ENCODE results near the gene TBXA2R.

TBXA2R gene

GRCh38 chr19:3615524-3616135, 9.0 kb upstream of the TBXA2R start:
- no peak for DNase-seq (ENCODE audit: low read depth in 1 of 2, low spot score in 1 of 2)
- no peaks in the 10 kb centered on the region for H3K27me3 ChIP-seq (ENCODE audit: insufficient read depth, poor library complexity, severe bottlenecking)
- no peak overlapping the region for H3K4me3 ChIP-seq (replicated peaks; ENCODE audit: insufficient read depth, low read length)
- H3K27ac ChIP-seq (replicated peaks): no peak overlapping the region
- no peak for TF ChIP-seq SPI1 (IDR thresholded peaks at IDR 0.05; ENCODE audit: borderline replicate concordance, low read depth)
- TF ChIP-seq, protein P1, sequence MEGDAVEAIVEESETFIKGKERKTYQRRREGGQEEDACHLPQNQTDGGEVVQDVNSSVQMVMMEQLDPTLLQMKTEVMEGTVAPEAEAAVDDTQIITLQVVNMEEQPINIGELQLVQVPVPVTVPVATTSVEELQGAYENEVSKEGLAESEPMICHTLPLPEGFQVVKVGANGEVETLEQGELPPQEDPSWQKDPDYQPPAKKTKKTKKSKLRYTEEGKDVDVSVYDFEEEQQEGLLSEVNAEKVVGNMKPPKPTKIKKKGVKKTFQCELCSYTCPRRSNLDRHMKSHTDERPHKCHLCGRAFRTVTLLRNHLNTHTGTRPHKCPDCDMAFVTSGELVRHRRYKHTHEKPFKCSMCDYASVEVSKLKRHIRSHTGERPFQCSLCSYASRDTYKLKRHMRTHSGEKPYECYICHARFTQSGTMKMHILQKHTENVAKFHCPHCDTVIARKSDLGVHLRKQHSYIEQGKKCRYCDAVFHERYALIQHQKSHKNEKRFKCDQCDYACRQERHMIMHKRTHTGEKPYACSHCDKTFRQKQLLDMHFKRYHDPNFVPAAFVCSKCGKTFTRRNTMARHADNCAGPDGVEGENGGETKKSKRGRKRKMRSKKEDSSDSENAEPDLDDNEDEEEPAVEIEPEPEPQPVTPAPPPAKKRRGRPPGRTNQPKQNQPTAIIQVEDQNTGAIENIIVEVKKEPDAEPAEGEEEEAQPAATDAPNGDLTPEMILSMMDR (IDR thresholded peaks at IDR 0.05; ENCODE audit: insufficient read depth, low read length): no peak
- TF ChIP-seq, protein P2, sequence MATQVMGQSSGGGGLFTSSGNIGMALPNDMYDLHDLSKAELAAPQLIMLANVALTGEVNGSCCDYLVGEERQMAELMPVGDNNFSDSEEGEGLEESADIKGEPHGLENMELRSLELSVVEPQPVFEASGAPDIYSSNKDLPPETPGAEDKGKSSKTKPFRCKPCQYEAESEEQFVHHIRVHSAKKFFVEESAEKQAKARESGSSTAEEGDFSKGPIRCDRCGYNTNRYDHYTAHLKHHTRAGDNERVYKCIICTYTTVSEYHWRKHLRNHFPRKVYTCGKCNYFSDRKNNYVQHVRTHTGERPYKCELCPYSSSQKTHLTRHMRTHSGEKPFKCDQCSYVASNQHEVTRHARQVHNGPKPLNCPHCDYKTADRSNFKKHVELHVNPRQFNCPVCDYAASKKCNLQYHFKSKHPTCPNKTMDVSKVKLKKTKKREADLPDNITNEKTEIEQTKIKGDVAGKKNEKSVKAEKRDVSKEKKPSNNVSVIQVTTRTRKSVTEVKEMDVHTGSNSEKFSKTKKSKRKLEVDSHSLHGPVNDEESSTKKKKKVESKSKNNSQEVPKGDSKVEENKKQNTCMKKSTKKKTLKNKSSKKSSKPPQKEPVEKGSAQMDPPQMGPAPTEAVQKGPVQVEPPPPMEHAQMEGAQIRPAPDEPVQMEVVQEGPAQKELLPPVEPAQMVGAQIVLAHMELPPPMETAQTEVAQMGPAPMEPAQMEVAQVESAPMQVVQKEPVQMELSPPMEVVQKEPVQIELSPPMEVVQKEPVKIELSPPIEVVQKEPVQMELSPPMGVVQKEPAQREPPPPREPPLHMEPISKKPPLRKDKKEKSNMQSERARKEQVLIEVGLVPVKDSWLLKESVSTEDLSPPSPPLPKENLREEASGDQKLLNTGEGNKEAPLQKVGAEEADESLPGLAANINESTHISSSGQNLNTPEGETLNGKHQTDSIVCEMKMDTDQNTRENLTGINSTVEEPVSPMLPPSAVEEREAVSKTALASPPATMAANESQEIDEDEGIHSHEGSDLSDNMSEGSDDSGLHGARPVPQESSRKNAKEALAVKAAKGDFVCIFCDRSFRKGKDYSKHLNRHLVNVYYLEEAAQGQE (IDR thresholded peaks at IDR 0.05; ENCODE audit: insufficient replicate concordance, low read depth): no peak
- no peak for TF ChIP-seq POLR2AphosphoS5 (IDR thresholded peaks at IDR 0.05; ENCODE audit: low read depth)

DNA sequence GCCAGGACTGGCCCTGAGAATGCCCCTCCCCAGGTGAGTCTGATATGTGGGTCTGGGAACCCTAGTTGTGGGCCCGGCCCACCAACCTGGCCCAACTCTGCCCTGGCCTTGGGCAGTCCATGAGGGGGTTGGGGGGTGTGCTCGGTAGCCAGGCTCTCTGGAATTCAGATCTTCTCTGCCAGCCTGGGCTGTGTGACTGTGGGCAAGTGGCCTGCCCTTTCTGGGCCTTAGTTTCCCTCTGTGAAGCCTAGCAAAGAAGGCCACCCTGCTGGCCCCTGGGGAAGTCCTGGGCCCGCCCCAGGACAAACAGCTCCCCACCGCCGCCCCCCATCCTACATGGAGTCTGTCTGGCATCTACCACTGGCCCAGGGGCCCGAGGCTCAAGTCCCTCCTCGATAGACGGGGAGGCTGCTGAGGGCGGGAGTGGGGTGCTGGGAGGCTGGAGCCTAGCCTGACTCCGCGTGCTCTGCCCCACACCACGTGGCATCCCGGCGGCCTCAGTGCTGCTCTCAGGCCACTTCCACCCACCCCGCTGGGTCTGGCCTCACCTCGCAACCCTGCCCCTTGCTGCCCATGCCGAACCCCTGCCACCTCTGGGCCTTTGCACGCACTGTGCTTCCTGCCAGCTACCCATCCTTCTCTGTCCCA, 8.3 kb upstream of the TBXA2R start:
- TF ChIP-seq, protein P2 (IDR thresholded peaks at IDR 0.05; ENCODE audit: insufficient replicate concordance, low read depth): no peak
- TF ChIP-seq GABPA (IDR thresholded peaks at IDR 0.05; ENCODE audit: low read depth) (no peak), POLR2AphosphoS5 (IDR thresholded peaks at IDR 0.05; ENCODE audit: low read depth) (no peak), SPI1 (IDR thresholded peaks at IDR 0.05; ENCODE audit: borderline replicate concordance, low read depth) (no peak)
- TF ChIP-seq, protein P1 (IDR thresholded peaks at IDR 0.05; ENCODE audit: insufficient read depth, low read length): no peak
- Histone ChIP-seq H3K27me3 (ENCODE audit: insufficient read depth, poor library complexity, severe bottlenecking) (no peaks in the 10 kb centered on the region), H3K4me3 (replicated peaks; ENCODE audit: insufficient read depth, low read length) (no peak overlapping the region), H3K27ac (replicated peaks) (no peak overlapping the region)
- DNase-seq (ENCODE audit: low read depth in 1 of 2, low spot score in 1 of 2): no peak

DNA sequence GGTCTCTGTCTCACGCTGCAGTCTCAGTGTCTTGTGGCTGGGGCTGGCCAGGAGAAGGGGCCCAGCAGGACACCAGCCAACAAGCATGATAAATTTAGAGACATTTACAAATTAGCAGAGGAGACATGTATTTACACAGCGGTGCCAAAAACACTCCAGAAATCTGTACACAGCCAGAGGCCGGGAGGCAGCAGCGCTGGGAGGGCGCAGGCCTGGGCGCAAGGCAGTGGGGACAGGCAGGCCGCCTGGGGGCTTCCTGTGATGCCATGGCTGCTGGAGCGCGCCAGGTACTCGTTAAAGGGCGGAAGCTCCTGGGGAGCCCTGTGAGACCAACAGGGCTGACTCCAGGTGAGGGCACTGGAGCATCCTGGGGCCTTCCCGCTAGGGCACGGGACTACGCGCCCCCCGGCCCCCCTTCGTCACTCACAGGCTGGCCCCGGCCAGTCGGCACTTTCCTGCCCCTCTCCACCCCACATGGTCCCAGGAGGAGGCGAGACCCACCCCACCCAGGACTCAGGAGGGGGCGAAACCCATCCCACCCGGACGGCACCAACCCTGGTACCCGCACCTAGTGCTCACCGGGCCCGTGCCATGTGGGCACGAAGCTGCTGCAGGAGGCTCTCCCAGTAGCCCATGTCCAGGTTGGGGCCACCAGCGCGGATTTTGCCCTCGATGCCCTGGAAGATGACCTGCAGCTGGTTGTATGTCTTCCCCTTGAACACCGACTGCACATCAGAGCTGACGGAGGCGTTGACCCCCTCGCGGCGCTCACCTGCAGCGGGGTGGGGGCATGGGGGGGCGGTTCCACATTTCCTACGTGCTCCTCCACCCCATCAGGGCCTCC, 7.4 kb upstream of the TBXA2R start:
- H3K27ac ChIP-seq (replicated peaks): no peak overlapping the region
- TF ChIP-seq, protein P2 (IDR thresholded peaks at IDR 0.05; ENCODE audit: insufficient replicate concordance, low read depth): no peak
- TF ChIP-seq, protein P1 (IDR thresholded peaks at IDR 0.05; ENCODE audit: insufficient read depth, low read length): no peak
- no peak for TF ChIP-seq SPI1 (IDR thresholded peaks at IDR 0.05; ENCODE audit: borderline replicate concordance, low read depth)
- no peak for TF ChIP-seq GABPA (IDR thresholded peaks at IDR 0.05; ENCODE audit: low read depth)
- TF ChIP-seq POLR2AphosphoS5 (IDR thresholded peaks at IDR 0.05; ENCODE audit: low read depth): no peak

More for the DNA sequence above, 7.4 kb upstream of the TBXA2R start:
- no peak overlapping the region for H3K4me3 ChIP-seq (replicated peaks; ENCODE audit: insufficient read depth, low read length)
- no peak for DNase-seq (ENCODE audit: low read depth in 1 of 2, low spot score in 1 of 2)
- H3K27me3 ChIP-seq (ENCODE audit: insufficient read depth, poor library complexity, severe bottlenecking): no peaks in the 10 kb centered on the region
